ENCODE data around the gene CBR4.
"Not testable (repeated sequence)": the region's sequence is repeated elsewhere in the genome, so short reads cannot be mapped to it uniquely, and the experiment has no call there.

CBR4 gene

DNA sequence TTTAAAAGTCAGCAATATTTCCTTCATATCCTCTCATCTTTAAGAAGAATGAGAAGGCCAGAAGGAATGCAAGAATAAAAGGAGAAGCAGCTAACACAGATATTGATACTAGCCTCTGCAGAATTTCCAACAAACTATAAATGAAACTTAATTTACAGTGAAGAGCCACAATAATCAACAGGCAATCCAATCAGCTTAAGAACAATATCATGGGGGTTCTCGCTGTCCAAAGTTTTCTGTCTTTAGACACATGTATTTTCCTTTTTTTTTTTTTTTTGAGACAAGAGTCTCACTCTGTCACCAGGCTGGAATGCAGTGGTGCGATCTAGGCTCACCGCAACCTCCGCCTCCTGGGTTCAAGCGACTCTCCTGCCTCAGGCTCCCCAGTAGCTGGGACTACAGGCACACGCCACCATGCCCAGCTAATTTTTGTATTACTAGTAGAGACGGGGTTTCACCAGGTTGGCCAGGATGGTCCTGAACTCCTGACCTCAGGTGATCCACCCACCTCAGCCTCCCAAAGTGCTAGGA lies 17.0 kb downstream of the CBR4 start:
- DNase-seq: not testable (repeated sequence)

DNA sequence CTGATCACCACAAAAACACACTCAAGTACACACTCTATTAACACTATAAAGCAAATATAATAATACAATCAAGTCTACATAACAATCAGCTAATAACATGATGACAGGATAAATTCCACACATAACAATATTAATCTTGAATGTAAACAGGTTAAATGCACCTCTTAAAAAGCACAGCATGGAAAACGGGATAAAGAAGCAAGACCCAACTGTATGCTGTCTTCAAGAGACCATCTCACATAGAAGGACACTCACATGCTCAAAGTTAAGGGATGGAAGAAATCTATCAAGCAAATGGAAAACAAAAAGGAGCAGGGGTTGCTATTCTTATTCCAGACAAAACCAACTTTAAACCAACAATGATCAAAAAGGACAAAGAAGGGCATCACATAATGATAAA lies 28.1 kb downstream of the CBR4 start:
- DNase-seq: no peak

DNA sequence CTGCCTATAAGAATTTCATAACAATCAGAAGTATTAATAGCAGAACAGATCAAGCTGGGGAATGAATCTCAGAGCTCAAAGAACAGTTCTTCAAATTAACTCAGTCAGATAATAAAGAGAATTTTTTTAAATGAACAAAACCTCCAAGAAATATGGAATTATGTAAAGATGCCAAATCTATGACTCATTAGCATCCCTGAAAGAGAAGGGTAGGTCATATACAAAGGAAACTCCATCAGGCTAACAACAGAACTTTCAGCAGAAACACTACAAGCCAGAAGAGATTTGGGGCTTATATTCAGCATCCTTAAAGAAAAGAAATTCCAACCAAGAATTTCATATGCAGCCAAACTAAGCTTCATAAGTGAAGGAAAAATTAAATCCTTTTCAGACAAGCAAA lies 28.6 kb downstream of the CBR4 start:
- no peak for DNase-seq

DNA sequence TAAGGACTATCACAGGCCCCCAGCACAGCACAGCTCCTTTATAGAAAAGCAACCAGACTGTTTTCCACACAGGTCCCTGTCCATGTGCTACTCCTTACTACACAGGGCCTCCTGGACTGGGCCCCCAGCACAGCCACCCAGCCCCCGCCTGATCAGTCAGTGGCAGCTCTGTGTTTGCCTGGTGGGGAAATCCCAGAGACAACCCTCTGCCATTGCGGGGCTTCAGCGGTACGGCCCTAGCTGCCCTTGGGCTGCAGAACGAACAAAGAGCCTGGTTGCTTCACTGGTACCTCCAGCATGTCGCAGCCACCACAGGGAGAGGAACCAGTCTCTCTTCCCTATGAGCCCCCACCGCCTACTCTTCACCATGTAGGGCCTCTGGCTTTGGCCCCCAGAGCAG lies 30.7 kb downstream of the CBR4 start:
- no peak for DNase-seq

DNA sequence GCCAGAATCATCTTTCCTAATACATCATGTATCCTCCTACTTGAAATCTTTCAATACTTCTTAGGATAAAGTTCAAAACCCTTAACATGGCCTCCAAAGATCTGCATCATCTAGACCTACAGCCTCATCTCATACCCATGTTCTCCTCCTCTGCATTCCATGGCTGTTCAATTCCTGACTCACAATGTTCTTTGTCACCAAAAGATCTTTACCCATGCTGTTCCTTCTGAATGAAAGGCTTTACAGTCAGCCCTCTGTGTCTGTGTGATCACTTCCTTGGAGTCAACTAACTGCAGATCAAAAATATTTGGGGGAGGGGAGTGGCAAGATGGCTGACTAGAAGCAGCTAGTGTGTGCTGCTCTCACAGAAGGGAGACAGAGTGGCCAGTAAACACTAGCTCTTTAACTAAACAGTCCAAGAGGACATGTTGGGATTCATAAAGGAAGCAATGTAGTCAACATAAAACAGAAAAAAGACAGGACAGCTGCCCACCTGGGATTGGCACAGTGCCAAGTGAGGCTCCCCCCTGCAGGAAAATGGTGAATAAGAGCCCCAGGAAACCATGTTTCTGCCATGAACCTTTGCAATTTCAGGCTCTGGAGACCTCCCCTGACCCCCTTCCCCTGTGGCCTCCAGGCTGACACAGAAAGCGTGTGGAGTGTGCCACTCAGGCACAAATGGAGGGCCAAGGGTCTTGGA lies 31.9 kb downstream of the CBR4 start:
- DNase-seq: no peak

DNA sequence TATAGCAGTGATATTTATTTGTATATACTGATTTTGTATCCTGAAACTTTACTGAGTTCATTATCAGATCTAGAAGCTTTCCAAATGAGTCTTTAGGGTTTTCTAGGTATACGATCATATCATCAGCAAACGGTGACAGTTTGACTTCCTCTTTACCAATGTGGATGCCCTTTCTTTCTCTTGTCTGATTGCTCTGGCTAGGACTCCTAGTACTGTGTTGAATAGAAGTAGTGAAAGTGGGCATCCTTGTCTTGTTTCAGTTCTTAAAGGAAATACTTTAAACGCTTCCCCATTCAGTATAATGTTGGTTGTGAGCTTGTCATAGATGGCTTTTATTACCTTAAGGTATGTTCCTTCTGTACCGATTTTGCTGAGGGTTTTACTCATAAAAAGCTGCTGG lies 37.5 kb downstream of the CBR4 start:
- DNase-seq: no peak

DNA sequence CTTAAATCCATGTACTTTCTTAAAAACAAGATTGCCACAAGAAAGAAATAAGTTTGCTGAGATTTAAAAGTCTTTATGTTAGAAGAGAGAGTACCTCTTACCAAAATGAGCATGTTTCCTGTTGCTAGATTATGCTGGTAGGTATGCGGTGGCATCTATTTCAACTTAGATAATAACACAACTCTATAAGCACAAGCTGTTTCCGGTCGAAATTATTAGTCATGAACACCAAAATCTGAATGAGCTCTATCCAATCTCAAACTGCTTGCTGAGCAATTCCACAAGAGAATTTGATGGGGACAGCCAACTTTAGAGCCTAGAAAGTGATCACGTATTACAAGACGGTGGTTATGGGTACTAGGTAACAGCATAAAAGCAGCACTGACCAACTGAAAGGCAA lies 49.3 kb downstream of the CBR4 start:
- no peak for DNase-seq

DNA sequence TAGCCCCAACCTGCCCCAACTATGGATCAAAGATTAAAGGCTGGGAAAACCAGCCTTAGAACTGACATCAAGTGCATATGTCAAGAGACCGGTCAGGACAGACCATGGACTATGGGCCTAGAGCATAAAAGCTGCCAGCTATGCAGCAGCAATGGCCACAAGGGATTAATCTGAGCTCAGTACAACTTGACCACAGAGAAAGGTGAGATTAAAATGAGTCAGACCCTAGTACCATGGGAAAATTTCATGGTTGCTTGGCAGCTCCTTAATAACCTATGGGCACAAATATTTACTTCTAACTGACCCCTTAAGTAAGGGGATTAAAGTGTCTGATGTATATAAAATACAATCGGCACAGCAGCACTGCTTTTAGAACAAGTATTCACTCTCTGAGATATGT lies 54.4 kb downstream of the CBR4 start:
- DNase-seq: no peak

DNA sequence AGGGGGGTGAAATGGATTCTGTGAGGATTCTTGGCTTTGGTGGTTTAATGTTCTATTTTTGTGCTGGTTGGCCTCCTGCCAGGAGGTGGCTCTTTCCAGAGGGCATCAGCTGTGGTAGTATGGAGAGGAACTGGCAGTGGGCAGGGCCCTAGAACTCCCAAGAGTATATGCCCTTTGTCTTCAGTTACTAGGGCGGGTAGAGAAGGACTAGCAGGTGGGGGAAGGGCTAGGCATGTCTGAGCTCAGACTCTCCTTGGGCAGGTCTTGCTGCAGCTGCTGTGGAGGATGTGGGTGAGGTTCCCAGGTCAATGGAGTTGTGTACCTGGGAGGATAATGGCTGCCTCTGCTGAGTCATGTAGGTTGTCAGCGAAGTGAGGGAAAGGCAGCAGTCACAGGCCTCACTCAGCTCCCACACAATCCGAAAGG lies 57.2 kb downstream of the CBR4 start:
- not testable (repeated sequence) for DNase-seq

DNA sequence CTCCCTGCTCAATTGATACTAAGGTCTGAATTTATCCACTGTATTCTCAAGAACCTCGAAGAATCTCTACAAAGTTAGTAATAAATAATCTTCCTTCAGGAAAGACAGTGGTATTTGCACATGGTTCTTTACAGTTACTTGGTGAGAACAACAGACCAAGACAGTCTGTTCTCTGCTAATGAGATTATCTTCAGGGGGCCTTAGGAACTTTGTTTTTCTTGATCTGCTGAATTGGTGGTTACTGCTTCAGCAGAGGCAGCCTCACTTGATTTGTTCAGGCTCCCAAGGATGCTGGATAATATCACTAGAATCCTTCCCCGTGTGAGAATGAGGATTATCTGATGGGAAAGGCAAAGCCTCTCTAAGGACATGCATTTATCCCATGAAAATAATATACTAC lies 64.8 kb downstream of the CBR4 start:
- DNase-seq: no peak

DNA sequence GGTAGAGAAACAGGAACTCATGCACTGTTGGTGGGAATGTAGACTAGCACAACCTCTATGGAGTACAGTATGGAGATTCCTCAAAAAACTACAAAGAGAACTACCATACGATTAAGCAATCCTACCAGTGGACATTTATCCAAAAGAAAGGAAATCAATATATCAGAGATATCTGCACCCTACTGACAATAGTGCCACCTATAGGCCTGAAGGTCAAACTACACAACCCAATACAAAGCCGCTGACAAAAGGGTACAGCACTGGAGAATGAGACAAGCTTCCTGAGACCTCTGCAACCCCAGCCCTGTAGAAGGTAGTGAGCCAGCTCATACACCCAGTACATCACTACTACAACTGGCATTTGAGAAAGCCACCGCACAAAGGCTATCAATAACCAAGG lies 67.1 kb downstream of the CBR4 start:
- no peak for DNase-seq
